Brain microvascular endothelial cell (primary cell): ENCODE data around the gene AUTS2.

Source experiments
- DNase-seq: peaks from one replicate; pipeline ENCODE4 v3.0.0-alpha.2; 2020
- H3K27ac ChIP-seq: fragments of 250-450 bp; sonication (Bioruptor Pico); 2 replicates; pipeline ENCODE4 v1.5.1; 2020; ENCODE audit warnings: mild to moderate bottlenecking, moderate library complexity
- H3K27me3 ChIP-seq: fragments of 250-450 bp; sonication (Bioruptor Pico); replicated peaks from 2 replicates; pipeline ENCODE4 v1.5.1; 2020; ENCODE audit warnings: mild to moderate bottlenecking
- H3K36me3 ChIP-seq: fragments of 250-450 bp; sonication (Bioruptor Pico); replicated peaks from 2 replicates; pipeline ENCODE4 v1.5.1; 2020; ENCODE audit warnings: mild to moderate bottlenecking
- H3K4me3 ChIP-seq: 2 replicates; pipeline ENCODE4 v1.5.1; 2011; ENCODE audit warnings: low read depth, mild to moderate bottlenecking, control low read depth, low read length, moderate library complexity
- in situ Hi-C: cut with HindIII; loops from 2 replicates; pipeline ENCODE4 v1.10.0; 2017; ENCODE audit warnings: low sequenced_read_pairs, low pct_ligation_motif_present
- TF ChIP-seq, protein P1 (sequence below): IDR thresholded peaks from 2 replicates; pipeline ENCODE4 v1.5.1; 2011; ENCODE audit warnings: low read depth, mild to moderate bottlenecking, moderate library complexity, low read length, control low read depth, inconsistent platforms; ENCODE audit errors: missing control alignments

AUTS2 gene

GRCh38 chr7:70371652-70372051 is 773.4 kb downstream of the AUTS2 start:
- Histone ChIP-seq H3K27ac (no peak overlapping the region), H3K4me3 (no peak overlapping the region), H3K27me3 (no peaks in the 10 kb centered on the region), H3K36me3 (no peaks in the 10 kb centered on the region)
- in situ Hi-C loops: no loop called here
- DNase-seq: no peak
- TF ChIP-seq, protein P1, sequence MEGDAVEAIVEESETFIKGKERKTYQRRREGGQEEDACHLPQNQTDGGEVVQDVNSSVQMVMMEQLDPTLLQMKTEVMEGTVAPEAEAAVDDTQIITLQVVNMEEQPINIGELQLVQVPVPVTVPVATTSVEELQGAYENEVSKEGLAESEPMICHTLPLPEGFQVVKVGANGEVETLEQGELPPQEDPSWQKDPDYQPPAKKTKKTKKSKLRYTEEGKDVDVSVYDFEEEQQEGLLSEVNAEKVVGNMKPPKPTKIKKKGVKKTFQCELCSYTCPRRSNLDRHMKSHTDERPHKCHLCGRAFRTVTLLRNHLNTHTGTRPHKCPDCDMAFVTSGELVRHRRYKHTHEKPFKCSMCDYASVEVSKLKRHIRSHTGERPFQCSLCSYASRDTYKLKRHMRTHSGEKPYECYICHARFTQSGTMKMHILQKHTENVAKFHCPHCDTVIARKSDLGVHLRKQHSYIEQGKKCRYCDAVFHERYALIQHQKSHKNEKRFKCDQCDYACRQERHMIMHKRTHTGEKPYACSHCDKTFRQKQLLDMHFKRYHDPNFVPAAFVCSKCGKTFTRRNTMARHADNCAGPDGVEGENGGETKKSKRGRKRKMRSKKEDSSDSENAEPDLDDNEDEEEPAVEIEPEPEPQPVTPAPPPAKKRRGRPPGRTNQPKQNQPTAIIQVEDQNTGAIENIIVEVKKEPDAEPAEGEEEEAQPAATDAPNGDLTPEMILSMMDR: no peak

DNA sequence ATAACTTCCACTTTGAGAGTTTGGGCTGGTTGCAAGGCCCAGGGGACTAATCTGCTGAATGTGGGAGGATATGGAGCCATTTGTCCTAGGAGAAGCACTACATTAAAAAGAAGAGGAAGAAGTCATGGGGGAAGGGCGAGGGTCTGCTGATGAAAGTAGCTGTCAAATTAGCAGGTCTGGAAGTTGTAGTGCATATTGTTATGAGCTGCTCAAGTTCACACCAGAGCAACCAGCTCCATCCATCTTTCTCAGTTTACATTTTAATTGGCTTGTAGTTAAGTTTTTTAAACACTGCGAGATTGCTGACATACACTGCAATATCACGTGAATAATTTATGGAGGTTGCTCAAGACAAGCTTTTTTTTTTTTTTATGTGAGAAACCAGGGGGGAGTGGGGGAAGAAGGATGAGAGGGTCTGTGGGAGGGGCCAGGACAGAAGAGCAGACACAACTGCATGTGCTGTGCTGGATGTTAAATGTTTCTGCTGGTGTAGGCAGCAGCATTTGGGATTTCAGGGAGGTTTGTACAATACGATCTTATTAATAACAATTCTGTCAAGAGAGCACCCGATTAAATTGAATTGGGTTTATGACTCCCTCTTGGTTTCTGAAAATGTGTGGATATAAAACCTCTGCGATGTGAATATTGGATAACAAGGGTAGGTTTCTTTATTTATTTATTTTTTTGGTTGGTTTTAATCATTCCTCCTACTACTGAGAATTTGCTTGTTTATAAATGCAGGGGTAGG is 774.7 kb downstream of the AUTS2 start:
- Histone ChIP-seq H3K4me3 (no peak overlapping the region), H3K27me3 (no peaks in the 10 kb centered on the region), H3K36me3 (no peaks in the 10 kb centered on the region), H3K27ac (no peak overlapping the region)
- TF ChIP-seq, protein P1: no peak
- in situ Hi-C loops: no loop called here
- DNase-seq: no peak

DNA sequence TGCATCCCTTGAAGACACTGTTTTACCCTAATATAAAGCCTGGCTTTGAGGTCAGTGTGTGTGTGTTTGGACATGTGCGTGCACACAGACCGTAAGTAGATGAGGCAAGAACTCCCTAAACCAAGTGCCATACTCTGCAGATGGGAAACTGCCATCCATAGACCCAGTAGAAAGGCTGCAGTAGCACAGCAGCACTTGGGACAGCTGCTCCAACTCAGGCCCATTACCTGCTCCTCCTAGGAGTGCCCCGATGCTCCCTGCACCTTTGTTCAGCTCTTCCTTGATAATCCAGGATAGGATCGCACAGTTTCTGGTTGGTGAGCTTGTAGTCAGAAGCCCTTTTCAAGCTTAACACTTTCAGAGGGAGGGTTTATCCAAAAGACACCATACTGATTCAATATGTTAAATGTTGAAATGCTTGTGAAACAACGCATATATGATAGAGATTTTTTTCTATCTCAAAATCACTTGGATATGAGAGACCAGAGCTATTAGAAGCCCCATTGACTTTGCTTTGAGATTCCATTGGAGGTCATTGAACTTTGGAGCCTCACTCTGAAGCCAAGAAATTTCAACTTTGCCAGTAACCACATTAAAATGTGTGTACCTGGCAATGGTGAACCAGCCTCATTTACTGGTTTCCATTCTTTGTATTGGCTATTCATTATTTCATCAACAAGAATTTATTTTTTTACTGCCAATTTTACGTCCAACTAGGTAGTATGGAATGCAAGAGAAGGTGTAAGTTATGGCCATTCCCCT is 776.7 kb downstream of the AUTS2 start:
- Histone ChIP-seq H3K36me3 (no peaks in the 10 kb centered on the region), H3K4me3 (no peak overlapping the region), H3K27ac (no peak overlapping the region), H3K27me3 (no peaks in the 10 kb centered on the region)
- in situ Hi-C loops: no loop called here
- DNase-seq: no peak
- TF ChIP-seq, protein P1: no peak

GRCh38 chr7:70376561-70377031 is 778.3 kb downstream of the AUTS2 start:
- DNase-seq: no peak
- H3K4me3 ChIP-seq: no peak overlapping the region
- no peaks in the 10 kb centered on the region for H3K27me3 ChIP-seq
- TF ChIP-seq, protein P1: no peak
- H3K27ac ChIP-seq: no peak overlapping the region
- in situ Hi-C loops: no loop called here
- H3K36me3 ChIP-seq: no peaks in the 10 kb centered on the region

DNA sequence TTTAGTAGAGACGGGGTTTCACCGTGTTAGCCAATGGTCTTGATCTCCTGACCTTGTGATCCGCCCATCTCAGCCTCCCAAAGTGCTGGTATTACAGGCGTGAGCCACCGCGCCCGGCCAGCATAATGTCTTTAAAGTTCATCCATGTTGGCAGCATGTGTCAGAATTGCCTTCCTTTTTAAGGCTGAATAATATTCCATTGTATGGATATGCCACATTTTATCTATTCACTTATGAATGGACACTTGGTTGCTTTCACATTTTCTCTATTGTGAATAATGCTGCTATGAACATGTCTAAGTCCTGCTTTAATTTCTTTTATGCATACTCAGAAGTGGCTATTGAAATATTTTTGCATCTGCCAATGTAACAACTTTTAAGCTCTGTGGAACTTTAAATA is 779.7 kb downstream of the AUTS2 start:
- Histone ChIP-seq H3K36me3 (no peaks in the 10 kb centered on the region), H3K27ac (no peak overlapping the region), H3K4me3 (no peak overlapping the region), H3K27me3 (no peaks in the 10 kb centered on the region)
- in situ Hi-C loops: no loop called here
- TF ChIP-seq, protein P1: no peak
- no peak for DNase-seq
